ENCODE measurements around the gene RPL19.

RPL19 gene

GRCh38 chr17:39186481-39187002, 13.5 kb upstream of the RPL19 start:
- TF ChIP-seq, protein P1, sequence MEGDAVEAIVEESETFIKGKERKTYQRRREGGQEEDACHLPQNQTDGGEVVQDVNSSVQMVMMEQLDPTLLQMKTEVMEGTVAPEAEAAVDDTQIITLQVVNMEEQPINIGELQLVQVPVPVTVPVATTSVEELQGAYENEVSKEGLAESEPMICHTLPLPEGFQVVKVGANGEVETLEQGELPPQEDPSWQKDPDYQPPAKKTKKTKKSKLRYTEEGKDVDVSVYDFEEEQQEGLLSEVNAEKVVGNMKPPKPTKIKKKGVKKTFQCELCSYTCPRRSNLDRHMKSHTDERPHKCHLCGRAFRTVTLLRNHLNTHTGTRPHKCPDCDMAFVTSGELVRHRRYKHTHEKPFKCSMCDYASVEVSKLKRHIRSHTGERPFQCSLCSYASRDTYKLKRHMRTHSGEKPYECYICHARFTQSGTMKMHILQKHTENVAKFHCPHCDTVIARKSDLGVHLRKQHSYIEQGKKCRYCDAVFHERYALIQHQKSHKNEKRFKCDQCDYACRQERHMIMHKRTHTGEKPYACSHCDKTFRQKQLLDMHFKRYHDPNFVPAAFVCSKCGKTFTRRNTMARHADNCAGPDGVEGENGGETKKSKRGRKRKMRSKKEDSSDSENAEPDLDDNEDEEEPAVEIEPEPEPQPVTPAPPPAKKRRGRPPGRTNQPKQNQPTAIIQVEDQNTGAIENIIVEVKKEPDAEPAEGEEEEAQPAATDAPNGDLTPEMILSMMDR (IDR thresholded peaks at IDR 0.05), result no peak

DNA sequence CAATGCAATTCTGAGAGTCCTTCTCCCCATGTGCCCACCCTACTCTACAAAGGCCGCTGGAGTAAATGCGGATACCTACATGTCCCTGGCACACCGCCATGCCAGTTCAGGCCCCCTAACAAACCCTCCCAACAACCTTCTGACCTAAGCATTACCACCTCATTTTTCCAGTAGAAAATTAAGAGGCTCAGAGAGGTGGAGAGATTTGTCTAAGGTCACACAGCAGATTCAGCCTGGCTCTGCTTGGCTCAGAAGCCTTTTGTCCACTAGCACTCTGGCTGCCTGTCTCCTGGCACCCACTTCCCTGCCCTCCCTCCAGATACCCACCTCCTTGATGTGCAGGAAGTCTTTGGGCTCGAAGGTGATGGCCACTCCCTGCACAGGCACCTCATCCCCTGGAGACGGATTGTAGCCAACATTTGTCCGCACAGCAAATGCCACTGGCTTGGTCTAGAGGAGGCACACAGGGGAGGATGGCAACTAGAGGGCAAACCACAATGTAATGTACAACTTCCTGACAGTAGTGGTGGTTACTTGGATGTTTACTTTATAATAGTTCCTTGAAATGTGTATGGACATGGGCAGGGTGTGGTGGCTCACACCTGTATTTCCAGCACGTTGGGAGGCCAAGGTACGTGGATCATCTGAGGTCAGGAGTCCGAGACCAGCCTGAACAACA, 12.8 kb upstream of the RPL19 start:
- TF ChIP-seq, protein P1 (IDR thresholded peaks at IDR 0.05), result no peak

DNA sequence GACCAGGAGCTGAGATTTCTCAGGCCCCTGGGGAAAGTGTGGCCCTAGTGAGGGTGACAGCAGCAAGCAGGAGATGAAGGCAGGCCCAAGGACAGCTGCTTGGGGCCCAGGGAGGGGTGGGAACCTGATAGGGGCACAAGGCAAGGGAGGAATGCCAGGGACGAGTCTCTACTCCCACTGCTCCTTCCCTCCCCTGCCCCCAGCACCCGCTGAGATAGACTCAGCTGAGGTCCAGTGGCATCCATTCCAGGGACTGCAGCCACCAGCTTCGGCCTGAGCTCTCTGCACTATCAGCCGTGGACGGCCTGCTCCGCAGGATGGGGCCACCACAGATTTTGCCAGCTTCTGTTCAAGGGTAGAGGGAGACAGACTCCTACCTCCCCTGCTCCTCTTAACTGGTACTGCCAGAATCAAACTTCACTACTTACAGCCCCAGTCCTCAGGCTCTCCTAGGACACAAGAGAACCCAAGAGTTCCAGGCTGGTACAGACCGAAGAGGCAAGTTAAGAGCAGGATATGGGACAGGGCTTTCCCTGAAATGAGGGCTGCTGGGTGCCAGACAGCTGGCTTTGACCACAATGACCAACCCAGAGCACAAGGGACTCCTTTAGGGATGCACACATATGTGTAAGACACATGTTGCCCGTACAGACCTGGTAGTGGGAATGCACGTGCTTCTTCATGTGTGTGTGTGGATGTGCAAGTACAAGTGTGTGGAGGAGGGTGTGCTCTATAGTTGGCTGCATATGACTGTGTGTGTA, 8.2 kb upstream of the RPL19 start:
- TF ChIP-seq, protein P1 (IDR thresholded peaks at IDR 0.05), result no peak

GRCh38 chr17:39192901-39193300, 7.2 kb upstream of the RPL19 start:
- TF ChIP-seq, protein P1 (IDR thresholded peaks at IDR 0.05), result no peak

DNA sequence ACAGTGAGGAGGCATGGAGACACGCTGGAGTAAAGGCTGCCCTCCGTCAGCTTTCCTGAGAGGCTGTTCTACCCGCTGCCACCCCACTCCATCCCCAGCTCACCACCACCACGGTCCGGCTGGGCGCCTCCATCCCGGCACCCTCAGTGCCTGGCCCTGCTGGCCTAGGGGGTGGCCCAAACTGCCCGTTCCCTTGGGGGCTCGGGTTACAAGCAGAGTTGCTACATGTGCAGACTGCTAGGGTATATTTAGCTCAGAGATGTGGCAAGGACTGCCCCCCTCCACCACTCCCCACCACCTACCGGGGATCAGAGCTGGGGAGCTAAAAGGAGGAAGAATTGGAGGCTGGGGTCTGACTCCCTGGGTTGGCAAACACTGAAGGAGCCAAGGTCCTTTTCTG, 6.7 kb upstream of the RPL19 start:
- TF ChIP-seq, protein P1 (IDR thresholded peaks at IDR 0.05), result no peak

DNA sequence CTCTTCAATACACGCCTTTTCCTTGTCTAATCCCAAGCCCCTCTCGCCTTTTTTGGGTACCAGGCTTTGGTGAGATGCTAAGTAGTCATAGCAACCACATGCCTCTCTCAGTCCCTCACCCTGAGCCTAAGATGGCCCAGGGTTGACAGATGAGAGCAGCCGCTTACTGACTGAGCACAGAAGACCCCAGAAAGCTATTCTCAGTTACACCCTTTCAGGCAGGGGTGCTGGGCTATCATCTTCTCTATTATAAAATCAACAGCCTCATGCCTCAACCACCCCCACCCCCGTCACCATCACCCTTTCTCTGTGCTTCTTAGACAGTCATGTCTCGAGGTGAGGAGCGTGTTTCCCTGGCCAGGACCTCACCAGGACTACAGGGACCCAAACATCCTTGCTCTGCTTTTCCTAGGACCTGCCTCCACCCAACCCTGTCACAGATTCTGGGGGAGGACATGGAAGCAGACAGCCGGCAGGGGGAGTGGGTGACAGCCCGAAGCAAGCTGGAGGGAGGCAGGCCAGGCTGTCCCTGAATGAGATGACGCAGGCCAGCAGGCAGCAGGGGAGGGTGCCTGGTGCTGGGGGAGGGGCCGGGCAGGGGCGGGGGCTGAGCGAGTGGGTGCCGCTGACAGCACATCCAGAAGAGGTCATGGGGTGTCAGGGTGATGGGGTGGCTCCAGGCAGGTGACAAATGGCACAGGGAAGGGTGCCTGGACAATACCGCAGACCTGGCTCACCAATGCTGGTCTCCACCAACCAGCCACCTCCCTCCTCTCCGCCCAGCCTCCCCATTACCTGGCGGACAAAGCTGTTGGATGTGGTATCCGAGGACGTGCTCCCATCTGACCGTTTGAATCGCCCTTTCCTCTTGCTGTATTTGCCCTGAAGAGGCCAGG, 5.7 kb upstream of the RPL19 start:
- TF ChIP-seq, protein P1 (IDR thresholded peaks at IDR 0.05), result no peak

DNA sequence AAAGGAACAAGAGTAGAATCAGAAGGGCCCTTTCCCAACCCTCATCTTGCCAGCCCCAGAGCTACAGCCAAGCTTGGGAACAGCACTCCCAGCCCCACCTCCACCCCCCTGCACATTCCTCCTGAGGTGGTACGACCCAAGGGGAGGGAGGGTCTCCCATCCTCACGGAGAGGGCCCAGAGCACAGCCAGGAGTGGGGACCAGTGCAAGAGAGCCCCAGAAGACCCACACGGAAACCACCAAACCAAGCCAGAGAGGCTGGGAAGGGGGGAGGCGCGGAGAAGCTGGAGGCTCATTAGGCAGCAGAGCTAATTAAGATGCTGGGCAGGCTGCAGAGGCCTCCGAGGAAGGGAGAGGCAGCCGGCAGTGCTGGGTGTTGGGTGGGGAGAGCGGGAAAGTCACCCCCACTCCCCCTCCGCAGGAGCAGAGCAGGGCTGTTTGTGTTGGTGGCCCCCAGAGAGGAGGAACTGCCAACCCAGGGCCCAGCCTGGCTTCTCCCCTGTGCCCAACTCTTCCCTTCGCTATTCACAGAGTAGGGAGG, 5.0 kb upstream of the RPL19 start:
- TF ChIP-seq, protein P1 (IDR thresholded peaks at IDR 0.05), result no peak

Data from LNCAP (cell line).